Stimulated activated CD8-positive, alpha-beta memory T cell treated with anti-CD3 and anti-CD28 coated beads, Interleukin-12 subunit alpha, Interleukin-12 subunit beta, amount 100 ng/mL, for 24 hours (primary cell): ENCODE results near the gene TOMM70.
"Not testable (repeated sequence)": the region's sequence is repeated elsewhere in the genome, so short reads cannot be mapped to it uniquely, and the experiment has no call there.

Source experiments
- DNase-seq: peaks from one replicate; pipeline ENCODE4 v3.0.0-alpha.2; 2020; ENCODE audit errors: extremely low read depth

The TOMM70 gene

GRCh38 chr3:100400780-100401673 lies at the start of gene TOMM70, which contains the start of gene LNP1:
TSS of gene TOMM70 (minus strand) at chr3:100401089. CDS start at chr3:100400949, 140 bp downstream.
TSS of gene LNP1 (plus strand) at chr3:100401539. CDS start at chr3:100429730, 28,191 bp downstream.
- peak; percentile 94 for DNase-seq

GRCh38 chr3:100449214-100449613 lies 48.3 kb upstream of the TOMM70 start:
- no peak for DNase-seq

GRCh38 chr3:100448079-100448478 lies 47.2 kb upstream of the TOMM70 start:
- DNase-seq: no peak

- not testable (repeated sequence) for DNase-seq
Measured at GRCh38 chr3:100447067-100447466, 46.2 kb upstream of the TOMM70 start.

- no peak for DNase-seq
Measured at GRCh38 chr3:100443690-100444089, 42.8 kb upstream of the TOMM70 start.

GRCh38 chr3:100440895-100441294 lies 40.0 kb upstream of the TOMM70 start:
- no peak for DNase-seq

GRCh38 chr3:100438623-100438974 lies 37.7 kb upstream of the TOMM70 start:
- no peak for DNase-seq

GRCh38 chr3:100437721-100438622 lies 37.1 kb upstream of the TOMM70 start:
- DNase-seq: no peak

- DNase-seq: no peak
Measured at GRCh38 chr3:100436951-100437350, 36.1 kb upstream of the TOMM70 start.

GRCh38 chr3:100429187-100429716 lies 28.4 kb upstream of the TOMM70 start:
- DNase-seq: no peak

GRCh38 chr3:100427699-100428098 lies 26.8 kb upstream of the TOMM70 start:
- no peak for DNase-seq

- DNase-seq: no peak
Measured at GRCh38 chr3:100426067-100426682, 25.3 kb upstream of the TOMM70 start.

- no peak for DNase-seq
Measured at GRCh38 chr3:100425316-100425715, 24.4 kb upstream of the TOMM70 start.

GRCh38 chr3:100424261-100424660 lies 23.4 kb upstream of the TOMM70 start:
- no peak for DNase-seq

GRCh38 chr3:100423611-100424010 lies 22.7 kb upstream of the TOMM70 start:
- DNase-seq: no peak

GRCh38 chr3:100420885-100421284 lies 20.0 kb upstream of the TOMM70 start:
- DNase-seq: no peak

- DNase-seq: no peak
Measured at GRCh38 chr3:100419406-100419805, 18.5 kb upstream of the TOMM70 start.

- DNase-seq: no peak
Measured at GRCh38 chr3:100416863-100417262, 16.0 kb upstream of the TOMM70 start.

- DNase-seq: no peak
Measured at GRCh38 chr3:100416176-100416575, 15.3 kb upstream of the TOMM70 start.

- no peak for DNase-seq
Measured at GRCh38 chr3:100413613-100414012, 12.7 kb upstream of the TOMM70 start.

GRCh38 chr3:100412912-100413590 lies 12.2 kb upstream of the TOMM70 start:
- no peak for DNase-seq
